SU-DHL-6 (cell line): ENCODE measurements around the gene ATP1B2.
A peak's percentile ranks its signal among the peaks of the same experiment; 100 is the strongest.

ENCODE experiments used
- H2AFZ ChIP-seq: fragments of 200-600 bp; sonication (generic); 2 replicates; pipeline ENCODE4 v1.6.1; 2014; ENCODE audit warnings: low read depth, mild to moderate bottlenecking, moderate library complexity, mixed read lengths, antibody characterized with exemption, low read length; ENCODE audit not compliant: severe bottlenecking
- H3F3A ChIP-seq: fragments of 200-600 bp; shearing (Covaris generic); 2 replicates; pipeline ENCODE4 v1.6.0; 2016; ENCODE audit warnings: antibody characterized with exemption, mild to moderate bottlenecking; ENCODE audit not compliant: insufficient read depth
- H3K27ac ChIP-seq: fragments of 200-600 bp; sonication (generic); 2 replicates; pipeline ENCODE4 v1.5.1; 2016; ENCODE audit warnings: low read depth, mild to moderate bottlenecking, low read length, moderate library complexity, mixed read lengths
- H3K27me3 ChIP-seq: fragments of 200-600 bp; sonication (generic), shearing (Covaris generic); 2 replicates; pipeline ENCODE4 v1.6.0; 2014; ENCODE audit warnings: mild to moderate bottlenecking, low read length
- H3K36me3 ChIP-seq: fragments of 200-600 bp; sonication (generic); 2 replicates; pipeline ENCODE4 v1.6.1; 2014; ENCODE audit warnings: mild to moderate bottlenecking, low read length, mixed read lengths
- H3K4me2 ChIP-seq: fragments of 300-600, 200-600 bp; shearing (Covaris generic), sonication (generic); 2 replicates; pipeline ENCODE4 v1.6.0; 2014; ENCODE audit warnings: low read length, low read depth, mild to moderate bottlenecking; ENCODE audit not compliant: poor library complexity, severe bottlenecking
- H3K4me3 ChIP-seq: fragments of 200-600 bp; sonication (generic); 2 replicates; pipeline ENCODE4 v1.5.1; 2014; ENCODE audit warnings: antibody characterized with exemption, low read length, mild to moderate bottlenecking, mixed read lengths; ENCODE audit not compliant: insufficient read depth, poor library complexity, severe bottlenecking
- H3K79me2 ChIP-seq: fragments of 200-600 bp; sonication (generic); 2 replicates; pipeline ENCODE4 v1.6.1; 2014; ENCODE audit warnings: mild to moderate bottlenecking, low read length, moderate library complexity; ENCODE audit not compliant: insufficient read depth
- H3K9ac ChIP-seq: fragments of 200-600 bp; sonication (generic); 2 replicates; pipeline ENCODE4 v1.7.0; 2014; ENCODE audit warnings: mild to moderate bottlenecking, low read length
- H3K9me2 ChIP-seq: fragments of 200-600 bp; sonication (generic); replicated peaks from 2 replicates; pipeline ENCODE4 v1.6.1; 2014; ENCODE audit warnings: low read length; ENCODE audit not compliant: insufficient read depth
- H3K9me3 ChIP-seq: fragments of 200-600 bp; sonication (generic); 2 replicates; pipeline ENCODE4 v1.6.1; 2014; ENCODE audit warnings: low read length, mixed read lengths; ENCODE audit not compliant: insufficient read depth
- H4K20me1 ChIP-seq: fragments of 200-600 bp; sonication (generic); 2 replicates; pipeline ENCODE4 v1.6.1; 2014; ENCODE audit warnings: low read depth, mild to moderate bottlenecking, antibody characterized with exemption, low read length, moderate library complexity, mixed read lengths
- CTCF ChIP-seq: fragments of 200-600 bp; sonication (generic); IDR thresholded peaks from one replicate; pipeline ENCODE4 v1.5.1; 2017; ENCODE audit warnings: antibody characterized with exemption, mild to moderate bottlenecking, low read length, moderate library complexity; ENCODE audit not compliant: insufficient read depth, poor library complexity, severe bottlenecking
- EZH2phosphoT487 ChIP-seq: fragments of 200-600 bp; sonication (generic), shearing (Covaris generic); conservative IDR thresholded peaks from 2 replicates; pipeline ENCODE4 v1.6.1; 2018; ENCODE audit warnings: mild to moderate bottlenecking, antibody characterized with exemption, low read length, moderate library complexity, mixed read lengths

The ATP1B2 gene

GRCh38 chr17:7626956-7627249 lies 23.8 kb upstream of the ATP1B2 start:
- no peaks in the 10 kb centered on the region for H4K20me1 ChIP-seq
- no peaks in the 10 kb centered on the region for H3F3A ChIP-seq
- H3K9me3 ChIP-seq = no peaks in the 10 kb centered on the region
- H3K79me2 ChIP-seq = no peaks in the 10 kb centered on the region
- peak overlapping the region; percentile 72 for H3K4me3 ChIP-seq
- peak overlapping the region; percentile 95 for H2AFZ ChIP-seq
- peak overlapping the region; percentile 74 for H3K9ac ChIP-seq
- no peaks in the 10 kb centered on the region for H3K36me3 ChIP-seq
- H3K4me2 ChIP-seq = peak overlapping the region; percentile 87
- H3K27ac ChIP-seq = no peak overlapping the region
- TF ChIP-seq CTCF (no peak), EZH2phosphoT487 (no peak)
- no peaks in the 10 kb centered on the region for H3K9me2 ChIP-seq
- H3K27me3 ChIP-seq = no peaks in the 10 kb centered on the region

- H3K9me3 ChIP-seq = no peaks in the 10 kb centered on the region
- H3F3A ChIP-seq = no peaks in the 10 kb centered on the region
- no peaks in the 10 kb centered on the region for H3K79me2 ChIP-seq
- no peak within 1 kb of the TSS for H3K27ac ChIP-seq
- no peaks in the 10 kb centered on the region for H4K20me1 ChIP-seq
- no peaks in the 10 kb centered on the region for H3K36me3 ChIP-seq
- H3K9me2 ChIP-seq = no peaks in the 10 kb centered on the region
- H3K4me2 ChIP-seq = peak within 1 kb of the TSS; percentile 87
- no peaks in the 10 kb centered on the region for H3K27me3 ChIP-seq
- no peak for TF ChIP-seq EZH2phosphoT487
- no peak for TF ChIP-seq CTCF
- H3K9ac ChIP-seq = peak within 1 kb of the TSS; percentile 74
- peak within 1 kb of the TSS; percentile 95 for H2AFZ ChIP-seq
- H3K4me3 ChIP-seq = peak within 1 kb of the TSS; percentile 72
Observed at GRCh38 chr17:7627250-7628121, 23.2 kb upstream of the ATP1B2 start, which contains the start of gene SAT2. SAT2 (minus strand) TSS chr17:7627821; CDS start chr17:7627635, 186 bp downstream.

GRCh38 chr17:7629939-7630571 lies 20.7 kb upstream of the ATP1B2 start, which contains the start of gene SHBG:
SHBG (plus strand) TSS chr17:7630135; CDS start chr17:7630173, 38 bp downstream.
- H4K20me1 ChIP-seq = no peaks in the 10 kb centered on the region
- no peak within 1 kb of the TSS for H3K4me3 ChIP-seq
- no peak within 1 kb of the TSS for H3K4me2 ChIP-seq
- H3K27me3 ChIP-seq = no peaks in the 10 kb centered on the region
- no peaks in the 10 kb centered on the region for H3K9me3 ChIP-seq
- no peak within 1 kb of the TSS for H2AFZ ChIP-seq
- no peaks in the 10 kb centered on the region for H3K36me3 ChIP-seq
- no peaks in the 10 kb centered on the region for H3K79me2 ChIP-seq
- H3K9ac ChIP-seq = no peak within 1 kb of the TSS
- TF ChIP-seq CTCF (no peak), EZH2phosphoT487 (no peak)
- H3F3A ChIP-seq = no peaks in the 10 kb centered on the region
- no peak within 1 kb of the TSS for H3K27ac ChIP-seq
- no peaks in the 10 kb centered on the region for H3K9me2 ChIP-seq
